ACHN (cell line): ENCODE data around the gene SLC7A14.

ENCODE experiments used
- DNase-seq: peaks from one replicate; pipeline ENCODE4 v3.0.0-alpha.2; 2015
- in situ Hi-C: cut with HindIII; loops from 2 replicates; pipeline ENCODE4 v1.10.0; 2017; ENCODE audit warnings: low sequenced_read_pairs, low pct_ligation_motif_present, low pct_unique_long_range_greater_than_20kb

Gene SLC7A14

GRCh38 chr3:170585937-170586310 lies at the start of gene SLC7A14:
SLC7A14 (minus strand) TSS chr3:170586075; CDS start chr3:170526936, 59,139 bp downstream.
- in situ Hi-C loops = no loop called here
- DNase-seq = no peak

- no peak for DNase-seq
Observed at GRCh38 chr3:170635385-170635735, 49.5 kb upstream of the SLC7A14 start.

GRCh38 chr3:170634663-170635384 lies 48.9 kb upstream of the SLC7A14 start:
- in situ Hi-C loops = no loop called here
- DNase-seq = no peak

More at GRCh38 chr3:170635385-170635735, 49.5 kb upstream of the SLC7A14 start:
- in situ Hi-C loops = no loop called here

GRCh38 chr3:170633573-170633972 lies 47.7 kb upstream of the SLC7A14 start:
- no peak for DNase-seq
- in situ Hi-C loops = no loop called here

GRCh38 chr3:170632780-170633179 lies 46.9 kb upstream of the SLC7A14 start:
- DNase-seq = no peak
- in situ Hi-C loops = no loop called here

GRCh38 chr3:170631755-170632488 lies 46.0 kb upstream of the SLC7A14 start:
- DNase-seq = no peak
- in situ Hi-C loops = no loop called here

GRCh38 chr3:170623524-170623923 lies 37.6 kb upstream of the SLC7A14 start:
- in situ Hi-C loops = no loop called here
- no peak for DNase-seq

GRCh38 chr3:170622369-170623159 lies 36.7 kb upstream of the SLC7A14 start:
- in situ Hi-C loops = no loop called here
- no peak for DNase-seq

GRCh38 chr3:170621256-170621655 lies 35.4 kb upstream of the SLC7A14 start:
- no peak for DNase-seq
- in situ Hi-C loops = no loop called here

GRCh38 chr3:170614214-170614966 lies 28.5 kb upstream of the SLC7A14 start:
- in situ Hi-C loops = no loop called here
- peak; percentile 72 for DNase-seq

- no peak for DNase-seq
- in situ Hi-C loops = no loop called here
Observed at GRCh38 chr3:170611751-170612150, 25.9 kb upstream of the SLC7A14 start.

- in situ Hi-C loops = no loop called here
- no peak for DNase-seq
Observed at GRCh38 chr3:170610321-170610884, 24.5 kb upstream of the SLC7A14 start.

- in situ Hi-C loops = no loop called here
Observed at GRCh38 chr3:170608475-170608874, 22.6 kb upstream of the SLC7A14 start.

GRCh38 chr3:170606675-170607074 lies 20.8 kb upstream of the SLC7A14 start:
- in situ Hi-C loops = no loop called here
- DNase-seq = no peak

More at GRCh38 chr3:170608475-170608874, 22.6 kb upstream of the SLC7A14 start:
- DNase-seq = no peak

GRCh38 chr3:170605490-170605889 lies 19.6 kb upstream of the SLC7A14 start:
- no peak for DNase-seq
- in situ Hi-C loops = no loop called here

GRCh38 chr3:170603770-170604510 lies 18.1 kb upstream of the SLC7A14 start:
- peak; percentile 4 for DNase-seq
- in situ Hi-C loops = no loop called here

GRCh38 chr3:170602556-170602955 lies 16.7 kb upstream of the SLC7A14 start:
- no peak for DNase-seq
- in situ Hi-C loops = no loop called here
